Measurements from ENCODE around the gene SH3BP2.
"Not testable (repeated sequence)": the region's sequence is repeated elsewhere in the genome, so short reads cannot be mapped to it uniquely, and the experiment has no call there.

DNA sequence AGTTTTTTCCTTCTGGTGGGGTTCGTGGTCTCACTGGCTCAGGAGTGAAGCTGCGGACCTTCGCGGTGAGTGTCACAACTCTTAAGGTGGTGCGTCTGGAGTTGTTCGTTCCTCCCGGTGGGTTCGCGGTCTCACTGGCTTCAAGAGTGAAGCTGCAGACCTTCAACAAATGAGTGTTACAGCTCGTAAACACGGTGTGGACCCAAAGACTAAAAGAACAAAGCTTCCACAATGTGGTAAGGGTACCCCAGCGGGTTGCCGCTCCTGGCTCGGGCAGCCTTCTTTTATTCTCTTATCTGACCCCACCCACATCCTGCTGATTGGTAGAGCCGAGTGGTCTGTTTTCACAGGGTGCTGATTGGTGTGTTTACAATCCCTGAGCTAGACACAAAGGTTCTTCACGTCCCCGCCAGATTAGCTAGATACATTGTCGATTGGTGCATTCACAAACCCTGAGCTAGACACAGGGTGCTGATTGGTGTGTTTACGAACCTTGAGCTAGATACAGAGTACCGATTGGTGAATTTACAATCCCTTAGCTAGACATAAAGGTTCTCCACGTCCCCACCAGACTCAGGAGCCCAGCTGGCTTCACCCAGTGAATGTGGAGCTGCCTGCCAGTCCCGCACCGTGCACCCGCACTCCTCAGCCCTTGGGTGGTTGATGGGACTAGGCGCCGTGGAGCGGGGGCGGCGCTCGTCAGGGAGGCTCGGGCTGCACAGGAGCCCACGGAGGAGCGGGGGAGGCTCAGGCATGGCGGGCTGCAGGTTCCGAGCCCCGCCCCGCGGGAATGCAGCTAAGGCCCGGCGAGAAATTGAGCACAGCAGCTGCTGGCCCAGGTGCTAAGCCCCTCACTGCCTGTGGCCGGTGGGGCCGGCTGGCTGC is 30.2 kb upstream of the SH3BP2 start:
- TF ChIP-seq EZH2 (IDR thresholded peaks at IDR 0.05; ENCODE audit: low read depth) = not testable (repeated sequence)
- TF ChIP-seq, protein P1, sequence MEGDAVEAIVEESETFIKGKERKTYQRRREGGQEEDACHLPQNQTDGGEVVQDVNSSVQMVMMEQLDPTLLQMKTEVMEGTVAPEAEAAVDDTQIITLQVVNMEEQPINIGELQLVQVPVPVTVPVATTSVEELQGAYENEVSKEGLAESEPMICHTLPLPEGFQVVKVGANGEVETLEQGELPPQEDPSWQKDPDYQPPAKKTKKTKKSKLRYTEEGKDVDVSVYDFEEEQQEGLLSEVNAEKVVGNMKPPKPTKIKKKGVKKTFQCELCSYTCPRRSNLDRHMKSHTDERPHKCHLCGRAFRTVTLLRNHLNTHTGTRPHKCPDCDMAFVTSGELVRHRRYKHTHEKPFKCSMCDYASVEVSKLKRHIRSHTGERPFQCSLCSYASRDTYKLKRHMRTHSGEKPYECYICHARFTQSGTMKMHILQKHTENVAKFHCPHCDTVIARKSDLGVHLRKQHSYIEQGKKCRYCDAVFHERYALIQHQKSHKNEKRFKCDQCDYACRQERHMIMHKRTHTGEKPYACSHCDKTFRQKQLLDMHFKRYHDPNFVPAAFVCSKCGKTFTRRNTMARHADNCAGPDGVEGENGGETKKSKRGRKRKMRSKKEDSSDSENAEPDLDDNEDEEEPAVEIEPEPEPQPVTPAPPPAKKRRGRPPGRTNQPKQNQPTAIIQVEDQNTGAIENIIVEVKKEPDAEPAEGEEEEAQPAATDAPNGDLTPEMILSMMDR (conservative IDR thresholded peaks at IDR 0.05) = not testable (repeated sequence)

Data from PC-9 (cell line).